HG03354 (cell line): ENCODE data around the gene ODAM.
A peak's percentile ranks its signal among the peaks of the same experiment; 100 is the strongest.
"Not testable (repeated sequence)": the region's sequence is repeated elsewhere in the genome, so short reads cannot be mapped to it uniquely, and the experiment has no call there.

Experiments used
- ATAC-seq: cut with Tn5 transposase; IDR thresholded peaks from one replicate; pipeline ENCODE4 v1.9.1; 2021; ENCODE audit warnings: mild to moderate bottlenecking; ENCODE audit not compliant: unreplicated experiment, poor library complexity, severe bottlenecking

The ODAM gene

GRCh38 chr4:70195425-70195824, at the start of gene ODAM:
ODAM (plus strand) TSS chr4:70195725; CDS start chr4:70196544, 819 bp downstream.
- no peak for ATAC-seq

- no peak for ATAC-seq
Observed at GRCh38 chr4:70151271-70151670, 44.3 kb upstream of the ODAM start.

- no peak for ATAC-seq
Observed at GRCh38 chr4:70152088-70152487, 43.4 kb upstream of the ODAM start.

- no peak for ATAC-seq
Observed at GRCh38 chr4:70153937-70154336, 41.6 kb upstream of the ODAM start, which contains the start of gene PRR27. PRR27 (plus strand) TSS chr4:70154237; CDS start chr4:70154376, 139 bp downstream.

- no peak for ATAC-seq
Observed at GRCh38 chr4:70158576-70158975, 36.9 kb upstream of the ODAM start.

GRCh38 chr4:70177090-70177489, 18.4 kb upstream of the ODAM start:
- ATAC-seq = no peak

- no peak for ATAC-seq
Observed at GRCh38 chr4:70178075-70178660, 17.4 kb upstream of the ODAM start.

GRCh38 chr4:70179811-70180210, 15.7 kb upstream of the ODAM start:
- ATAC-seq = no peak

GRCh38 chr4:70181864-70182263, 13.7 kb upstream of the ODAM start:
- no peak for ATAC-seq

- no peak for ATAC-seq
Observed at GRCh38 chr4:70182517-70183167, 12.9 kb upstream of the ODAM start.

- ATAC-seq = peak; percentile 91
Observed at GRCh38 chr4:70183168-70183939, 12.2 kb upstream of the ODAM start.

GRCh38 chr4:70183940-70184246, 11.6 kb upstream of the ODAM start:
- no peak for ATAC-seq

- ATAC-seq = no peak
Observed at GRCh38 chr4:70187216-70187615, 8.3 kb upstream of the ODAM start.

- no peak for ATAC-seq
Observed at GRCh38 chr4:70190579-70190978, 4.9 kb upstream of the ODAM start.

- ATAC-seq = no peak
Observed at GRCh38 chr4:70191647-70192046, 3.9 kb upstream of the ODAM start.

GRCh38 chr4:70192895-70193294, 2.6 kb upstream of the ODAM start:
- no peak for ATAC-seq

- no peak for ATAC-seq
Observed at GRCh38 chr4:70196857-70197256, 1.3 kb downstream of the ODAM start.

GRCh38 chr4:70197842-70198241, 2.3 kb downstream of the ODAM start:
- ATAC-seq = no peak

GRCh38 chr4:70203601-70204000, 8.1 kb downstream of the ODAM start:
- no peak for ATAC-seq

- not testable (repeated sequence) for ATAC-seq
Observed at GRCh38 chr4:70212752-70213151, 17.2 kb downstream of the ODAM start.

GRCh38 chr4:70216109-70216508, 20.6 kb downstream of the ODAM start:
- ATAC-seq = not testable (repeated sequence)
